Naive thymus-derived CD4-positive, alpha-beta T cell (primary cell): Measurements from ENCODE around the gene SYNPR. TPM values are rescaled to one million over a fixed set of nuclear protein-coding genes. Genes with fewer than 3 reads are reported as not detected.
A peak's percentile ranks its signal among the peaks of the same experiment; 100 is the strongest.

ENCODE experiments used
- ATAC-seq: fragments of 150-1000 bp; cut with Tn5 transposase; 2 replicates; pipeline ENCODE4 v1.10.0; 2021; ENCODE audit warnings: mild to moderate bottlenecking, moderate library complexity
- CTCF ChIA-PET: fragments of 350-600 bp; sonication (Branson Sonifier 250); formaldehyde crosslinking; loops from one replicate; lab custom pipeline; 2021; ENCODE audit warnings: antibody characterized with exemption; lab: Charles Lee
- POLR2A ChIA-PET: fragments of 350-600 bp; sonication (Branson Sonifier 250); formaldehyde crosslinking; loops from one replicate; lab custom pipeline; 2021; ENCODE audit warnings: antibody characterized with exemption, inconsistent platforms; lab: Charles Lee
- DNase-seq, 9 donors: peaks; one replicate each; pipeline versions ENCODE4 v3.0.0 to v3.0.0-alpha.2; 2020 to 2022; ENCODE audit warnings: mixed read lengths in 1 of 9
- H3K27ac ChIP-seq: one replicate; pipeline ENCODE4 v1.7.0; 2013; ENCODE audit warnings: mild to moderate bottlenecking, low read depth, low read length, moderate library complexity
- H3K27me3 ChIP-seq, 2 donors: one replicate each; pipeline ENCODE4 v1.7.0; 2013; ENCODE audit warnings: low read length in 2 of 2, mild to moderate bottlenecking in 2 of 2, moderate library complexity in 2 of 2; ENCODE audit not compliant: control insufficient read depth in 2 of 2, insufficient read depth in 2 of 2
- H3K36me3 ChIP-seq, 3 experiments: 1 replicate in 2 of 3; 2 replicates in 1 of 3; pipeline ENCODE4 v1.7.0; 2013; ENCODE audit warnings: low read length in 3 of 3, mild to moderate bottlenecking in 3 of 3, moderate library complexity in 1 of 3; ENCODE audit not compliant: insufficient read depth in 3 of 3, control insufficient read depth in 2 of 3
- H3K4me1 ChIP-seq, 2 donors: one replicate each; pipeline ENCODE4 v1.7.0; 2013; ENCODE audit warnings: low read length in 2 of 2, mild to moderate bottlenecking in 2 of 2, moderate library complexity in 1 of 2; ENCODE audit not compliant: control insufficient read depth in 2 of 2, insufficient read depth in 2 of 2
- H3K4me3 ChIP-seq: 2 replicates; pipeline ENCODE4 v1.7.0; 2013; ENCODE audit warnings: mild to moderate bottlenecking, low read length
- H3K9me3 ChIP-seq, 3 experiments: 1 replicate in 2 of 3; 2 replicates in 1 of 3; pipeline ENCODE4 v1.7.0; 2013; ENCODE audit warnings: low read length in 3 of 3; ENCODE audit not compliant: control insufficient read depth in 2 of 3
- H3K27ac Mint-ChIP-seq, 9 donors: one replicate each; pipeline ENCODE4 v1.8.0; 2020 to 2022; ENCODE audit warnings: mixed read lengths in 9 of 9, mild to moderate bottlenecking in 8 of 9, moderate library complexity in 5 of 9, inconsistent platforms in 2 of 9
- H3K27me3 Mint-ChIP-seq, 5 donors: one replicate each; pipeline ENCODE4 v1.8.0; 2021 to 2022; ENCODE audit warnings: mixed read lengths in 5 of 5, mild to moderate bottlenecking in 1 of 5
- H3K36me3 Mint-ChIP-seq, 5 donors: one replicate each; pipeline ENCODE4 v1.8.0; 2020 to 2022; ENCODE audit warnings: mixed read lengths in 5 of 5, mild to moderate bottlenecking in 3 of 5, inconsistent platforms in 1 of 5
- H3K4me1 Mint-ChIP-seq, 7 donors: one replicate each; pipeline ENCODE4 v1.8.0; 2020 to 2022; ENCODE audit warnings: mixed read lengths in 7 of 7, mild to moderate bottlenecking in 3 of 7, inconsistent platforms in 1 of 7
- H3K4me3 Mint-ChIP-seq, 10 donors: one replicate each; pipeline ENCODE4 v1.8.0; 2020 to 2022; ENCODE audit warnings: mild to moderate bottlenecking in 10 of 10, mixed read lengths in 10 of 10, moderate library complexity in 6 of 10, inconsistent platforms in 2 of 10
- H3K9me3 Mint-ChIP-seq, 11 donors: one replicate each; pipeline ENCODE4 v1.8.0; 2020 to 2022; ENCODE audit warnings: mixed read lengths in 11 of 11, mild to moderate bottlenecking in 4 of 11, inconsistent platforms in 1 of 11, moderate library complexity in 1 of 11
- intact Hi-C, 2 donors: fragments of 100-400 bp; cut with micrococcal nuclease; formaldehyde crosslinking; loops; one replicate each; pipeline ENCODE4 v1.15.1; 2023
- polyA plus RNA-seq, 2 donors: library from polyadenylated mRNA; unstranded; fragments of 300-500 nt; fragmentation: Illumina TruSeq; gene quantifications; one replicate each; pipeline ENCODE4 v1.2.3, GENCODE V29; 2021
- total RNA-seq, 6 experiments: library from RNA in 5 of 6; stranded (reverse) in 5 of 6; gene quantifications; 1 replicate in 5 of 6; 2 replicates in 1 of 6; pipeline ENCODE4 v1.2.3 and lab custom pipeline; 2021 to 2026

Gene SYNPR
- not detected for total RNA-seq
- not detected for polyA plus RNA-seq
- total RNA-seq (lab: John Stamatoyannopoulos, UW) = not detected

DNA sequence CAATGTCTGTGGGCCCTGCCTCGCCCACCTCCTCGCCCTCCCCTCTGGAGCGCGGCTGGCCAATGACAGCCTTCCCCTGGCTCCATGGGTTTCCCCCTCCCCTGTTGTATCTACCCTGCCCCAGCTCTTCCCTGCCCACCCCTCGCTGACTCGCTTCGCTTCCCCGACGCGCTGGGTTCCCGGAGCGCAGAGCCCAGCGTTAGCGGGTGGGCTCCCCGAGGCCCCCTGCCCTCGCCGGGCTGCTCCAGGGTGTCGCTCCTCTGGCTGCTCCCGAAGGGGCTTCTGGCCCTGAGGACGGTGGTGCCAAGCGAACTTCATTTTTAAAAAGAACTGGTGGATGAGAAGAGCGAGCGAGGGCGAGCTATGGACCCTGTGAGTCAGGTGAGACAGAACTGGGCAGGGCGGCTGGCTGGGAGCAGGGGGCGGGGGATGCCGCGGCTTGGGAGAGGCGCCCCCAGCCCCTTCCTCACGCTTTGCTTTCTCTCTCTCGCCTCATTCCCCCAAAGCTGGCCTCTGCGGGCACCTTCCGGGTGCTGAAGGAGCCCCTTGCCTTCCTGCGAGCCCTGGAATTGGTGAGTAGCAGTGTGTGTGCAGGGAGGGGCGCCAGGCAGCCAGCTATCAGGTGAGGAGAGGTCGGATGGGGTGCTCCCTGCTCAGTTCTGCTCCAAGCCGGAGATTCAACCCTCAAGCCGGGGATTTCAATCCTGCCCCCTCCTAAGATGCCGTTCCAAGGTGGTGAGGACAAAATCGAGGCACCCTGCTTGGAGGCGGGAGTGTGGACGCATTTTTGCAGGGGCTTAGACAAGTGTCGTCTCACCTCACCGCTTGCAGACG is at the start of gene SYNPR:
Gene SYNPR, plus strand, starts transcription at position 138 of the 834 bp plus-strand sequence.
- ChIA-PET CTCF (no interaction called here), POLR2A (no interaction called here)
- ATAC-seq = no peak
- intact Hi-C loops = no loop called here
- no peaks in the 10 kb centered on the region for H3K9me3 ChIP-seq
- no peaks in the 10 kb centered on the region for H3K27me3 ChIP-seq
- Mint-ChIP-seq H3K27ac (no peak within 1 kb of the TSS), H3K4me1 (peaks cover 0 to 2% (median 0%) of the 10 kb centered on the region in 7 donors), H3K27me3 (peaks cover 36 to 44% (median 38%) of the 10 kb centered on the region in 5 donors), H3K4me3 (no peak within 1 kb of the TSS), H3K9me3 (peaks cover 0 to 7% (median 1%) of the 10 kb centered on the region in 11 donors), H3K36me3 (no peaks in the 10 kb centered on the region)
- H3K27ac ChIP-seq = no peak within 1 kb of the TSS
- no peak for DNase-seq
- no peaks in the 10 kb centered on the region for H3K4me1 ChIP-seq
- no peaks in the 10 kb centered on the region for H3K36me3 ChIP-seq
- no peak within 1 kb of the TSS for H3K4me3 ChIP-seq

DNA sequence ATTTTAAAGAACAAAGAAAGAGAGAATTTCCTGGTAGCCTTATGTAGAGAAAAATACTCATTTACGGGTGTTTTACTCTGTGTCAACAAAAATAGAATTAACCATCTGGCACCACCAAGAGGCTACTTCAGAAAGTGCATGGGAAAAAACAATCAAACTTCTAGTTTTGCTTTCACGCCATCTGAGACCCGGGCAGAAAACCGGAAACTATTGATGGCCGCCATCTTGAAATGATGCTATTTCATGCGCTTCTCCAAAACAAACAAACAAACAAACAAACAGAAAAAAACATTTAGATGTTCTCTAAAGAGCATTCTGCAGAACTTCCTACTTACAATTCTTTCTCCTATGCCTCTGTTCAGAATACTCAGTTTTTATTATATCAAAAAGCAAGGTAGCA is 49.4 kb upstream of the SYNPR start:
- no peak overlapping the region for H3K4me3 Mint-ChIP-seq
- no peaks in the 10 kb centered on the region for H3K27me3 ChIP-seq

GRCh38 chr3:63230146-63230545 is 48.0 kb upstream of the SYNPR start:
- intact Hi-C loops = loop anchor here (5.0 kb wide), 2 partner anchors 608 to 1028 kb away; no protein-coding TSS in a partner anchor
- POLR2A ChIA-PET = no interaction called here
- no peaks in the 10 kb centered on the region for H3K4me1 Mint-ChIP-seq

More for the DNA sequence above, 49.4 kb upstream of the SYNPR start:
- no peaks in the 10 kb centered on the region for H3K4me1 ChIP-seq
- H3K36me3 ChIP-seq = no peaks in the 10 kb centered on the region
- ATAC-seq (no peak), DNase-seq (no peak)
- no peaks in the 10 kb centered on the region for H3K4me1 Mint-ChIP-seq
- H3K27ac Mint-ChIP-seq = peak overlapping the region in 1 of 9 donors; percentile 29
- H3K27me3 Mint-ChIP-seq = no peaks in the 10 kb centered on the region
- ChIA-PET POLR2A (no interaction called here), CTCF (no interaction called here)
- no peaks in the 10 kb centered on the region for H3K9me3 ChIP-seq
- no peak overlapping the region for H3K4me3 ChIP-seq
- H3K9me3 Mint-ChIP-seq = peaks cover 0 to 4% (median 0%) of the 10 kb centered on the region in 11 donors
- H3K36me3 Mint-ChIP-seq = no peaks in the 10 kb centered on the region
- intact Hi-C loops = no loop called here
- no peak overlapping the region for H3K27ac ChIP-seq

GRCh38 chr3:63231643-63232042 is 46.5 kb upstream of the SYNPR start:
- no peak overlapping the region for H3K27ac Mint-ChIP-seq
- intact Hi-C loops = loop anchor here (5.0 kb wide), 2 partner anchors 609 to 1029 kb away; no protein-coding TSS in a partner anchor

More at GRCh38 chr3:63230146-63230545, 48.0 kb upstream of the SYNPR start:
- Mint-ChIP-seq H3K4me3 (no peak overlapping the region), H3K27me3 (no peaks in the 10 kb centered on the region), H3K36me3 (no peaks in the 10 kb centered on the region), H3K27ac (no peak overlapping the region), H3K9me3 (peaks cover 0 to 4% (median 0%) of the 10 kb centered on the region in 11 donors)
- Histone ChIP-seq H3K9me3 (no peaks in the 10 kb centered on the region), H3K4me1 (no peaks in the 10 kb centered on the region), H3K4me3 (no peak overlapping the region), H3K36me3 (no peaks in the 10 kb centered on the region), H3K27me3 (no peaks in the 10 kb centered on the region), H3K27ac (no peak overlapping the region)
- CTCF ChIA-PET = no interaction called here
- ATAC-seq (no peak), DNase-seq (no peak)

GRCh38 chr3:63232764-63233396 is 45.2 kb upstream of the SYNPR start:
- no peak overlapping the region for H3K27ac Mint-ChIP-seq

More at GRCh38 chr3:63231643-63232042, 46.5 kb upstream of the SYNPR start:
- ATAC-seq (no peak), DNase-seq (no peak)
- Histone ChIP-seq H3K4me3 (no peak overlapping the region), H3K27ac (no peak overlapping the region), H3K4me1 (no peaks in the 10 kb centered on the region), H3K9me3 (no peaks in the 10 kb centered on the region), H3K36me3 (no peaks in the 10 kb centered on the region), H3K27me3 (no peaks in the 10 kb centered on the region)
- no peaks in the 10 kb centered on the region for H3K36me3 Mint-ChIP-seq
- H3K9me3 Mint-ChIP-seq = peaks cover 0 to 4% (median 0%) of the 10 kb centered on the region in 11 donors
- no peaks in the 10 kb centered on the region for H3K27me3 Mint-ChIP-seq
- ChIA-PET POLR2A (no interaction called here), CTCF (no interaction called here)
- no peaks in the 10 kb centered on the region for H3K4me1 Mint-ChIP-seq
- H3K4me3 Mint-ChIP-seq = no peak overlapping the region

GRCh38 chr3:63240381-63240902 is 37.7 kb upstream of the SYNPR start:
- peaks cover 0 to 11% (median 5%) of the 10 kb centered on the region in 5 donors for H3K27me3 Mint-ChIP-seq
- POLR2A ChIA-PET = no interaction called here

More at GRCh38 chr3:63232764-63233396, 45.2 kb upstream of the SYNPR start:
- H3K27me3 ChIP-seq = no peaks in the 10 kb centered on the region
- Mint-ChIP-seq H3K36me3 (no peaks in the 10 kb centered on the region), H3K4me1 (no peaks in the 10 kb centered on the region), H3K4me3 (no peak overlapping the region), H3K9me3 (peaks cover 0 to 4% (median 0%) of the 10 kb centered on the region in 11 donors), H3K27me3 (no peaks in the 10 kb centered on the region)
- no peaks in the 10 kb centered on the region for H3K4me1 ChIP-seq
- DNase-seq (no peak), ATAC-seq (no peak)
- H3K27ac ChIP-seq = no peak overlapping the region
- intact Hi-C loops = loop anchor here (5.0 kb wide), 2 partner anchors 611 to 1031 kb away; no protein-coding TSS in a partner anchor
- no peaks in the 10 kb centered on the region for H3K9me3 ChIP-seq
- no peak overlapping the region for H3K4me3 ChIP-seq
- no peaks in the 10 kb centered on the region for H3K36me3 ChIP-seq
- POLR2A ChIA-PET = no interaction called here
- CTCF ChIA-PET = no interaction called here

More at GRCh38 chr3:63240381-63240902, 37.7 kb upstream of the SYNPR start:
- H3K27me3 ChIP-seq = no peaks in the 10 kb centered on the region
- H3K36me3 ChIP-seq = no peaks in the 10 kb centered on the region
- Mint-ChIP-seq H3K4me3 (no peak overlapping the region), H3K4me1 (no peaks in the 10 kb centered on the region), H3K36me3 (no peaks in the 10 kb centered on the region), H3K9me3 (peaks cover 0 to 13% (median 3%) of the 10 kb centered on the region in 11 donors), H3K27ac (no peak overlapping the region)
- H3K4me3 ChIP-seq = no peak overlapping the region
- ATAC-seq (no peak), DNase-seq (no peak)
- H3K9me3 ChIP-seq = no peaks in the 10 kb centered on the region
- no peaks in the 10 kb centered on the region for H3K4me1 ChIP-seq
- no peak overlapping the region for H3K27ac ChIP-seq
- CTCF ChIA-PET = no interaction called here
- intact Hi-C loops = no loop called here
